Esophagus squamous epithelium (tissue), 4 donors: Measurements from ENCODE around the gene HPS3.

Experiments used
- POLR2A ChIP-seq, 4 donors: fragments of 450-650 bp; IDR thresholded peaks; one replicate each; pipeline ENCODE4 v1.6.1; 2017; ENCODE audit warnings: antibody characterized with exemption in 4 of 4, mild to moderate bottlenecking in 4 of 4, moderate library complexity in 3 of 4
- TF ChIP-seq, protein P1 (sequence below), 6 experiments: fragments of 450-650 bp in 4 of 6; fragments of 200-600 bp in 2 of 6; sonication (generic) in 2 of 6; IDR thresholded peaks; one replicate each; pipeline ENCODE4 v1.5.1; 2016 to 2019; ENCODE audit warnings: antibody characterized with exemption in 6 of 6, mild to moderate bottlenecking in 4 of 6, moderate library complexity in 4 of 6

GRCh38 chr3:149212386-149212785 is 82.9 kb downstream of the HPS3 start:
- TF ChIP-seq, protein P1, sequence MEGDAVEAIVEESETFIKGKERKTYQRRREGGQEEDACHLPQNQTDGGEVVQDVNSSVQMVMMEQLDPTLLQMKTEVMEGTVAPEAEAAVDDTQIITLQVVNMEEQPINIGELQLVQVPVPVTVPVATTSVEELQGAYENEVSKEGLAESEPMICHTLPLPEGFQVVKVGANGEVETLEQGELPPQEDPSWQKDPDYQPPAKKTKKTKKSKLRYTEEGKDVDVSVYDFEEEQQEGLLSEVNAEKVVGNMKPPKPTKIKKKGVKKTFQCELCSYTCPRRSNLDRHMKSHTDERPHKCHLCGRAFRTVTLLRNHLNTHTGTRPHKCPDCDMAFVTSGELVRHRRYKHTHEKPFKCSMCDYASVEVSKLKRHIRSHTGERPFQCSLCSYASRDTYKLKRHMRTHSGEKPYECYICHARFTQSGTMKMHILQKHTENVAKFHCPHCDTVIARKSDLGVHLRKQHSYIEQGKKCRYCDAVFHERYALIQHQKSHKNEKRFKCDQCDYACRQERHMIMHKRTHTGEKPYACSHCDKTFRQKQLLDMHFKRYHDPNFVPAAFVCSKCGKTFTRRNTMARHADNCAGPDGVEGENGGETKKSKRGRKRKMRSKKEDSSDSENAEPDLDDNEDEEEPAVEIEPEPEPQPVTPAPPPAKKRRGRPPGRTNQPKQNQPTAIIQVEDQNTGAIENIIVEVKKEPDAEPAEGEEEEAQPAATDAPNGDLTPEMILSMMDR (IDR thresholded peaks at IDR 0.05) = no peak
- TF ChIP-seq POLR2A (IDR thresholded peaks at IDR 0.05) = no peak
